IMR-90 (cell line): Measurements from ENCODE around the gene RNF217. TPM values are rescaled to one million over a fixed set of nuclear protein-coding genes. Genes with fewer than 3 reads are reported as not detected.

ENCODE experiments used
- ATAC-seq: fragments of 200-7000 bp; cut with Tn5 transposase; 2 replicates; pipeline ENCODE4 v1.9.1; 2020; ENCODE audit warnings: low read depth, mild to moderate bottlenecking, moderate library complexity
- BruUV-seq: library from RNA; stranded (reverse); fragments of 400-500 nt; replicated peaks from 2 replicates; lab custom pipeline; 2021; lab: Mats Ljungman, UMichigan
- CTCF ChIA-PET: fragments of 300-600 bp; formaldehyde crosslinking; extraction: SDS; loops from one replicate; lab custom pipeline; 2021; ENCODE audit warnings: antibody characterized with exemption; lab: Yijun Ruan, JAX
- POLR2A ChIA-PET: fragments of 300-600 bp; sonication (Branson Sonifier 250); formaldehyde crosslinking; loops from one replicate; lab custom pipeline; 2022; ENCODE audit warnings: antibody characterized with exemption; ENCODE audit not compliant: unreplicated experiment; lab: Charles Lee
- DNase-seq: peaks from one replicate; pipeline ENCODE4 v3.0.0; 2013
- H2AFZ ChIP-seq: replicated peaks from 2 replicates; pipeline ENCODE3; 2013; ENCODE audit warnings: low read length, mild to moderate bottlenecking; ENCODE audit not compliant: poor library complexity
- H2AK5ac ChIP-seq: 2 replicates; pipeline ENCODE4 v1.6.1; 2013; ENCODE audit warnings: low read depth, low read length, inconsistent platforms
- H2AK9ac ChIP-seq: replicated peaks from 2 replicates; pipeline ENCODE3; 2013; ENCODE audit warnings: mild to moderate bottlenecking, low read depth, low read length, moderate library complexity; ENCODE audit not compliant: poor library complexity
- H2BK120ac ChIP-seq: 2 replicates; pipeline ENCODE4 v1.6.1; 2013; ENCODE audit warnings: low read depth, low read length, inconsistent platforms
- H2BK15ac ChIP-seq: 3 replicates; pipeline ENCODE4 v1.6.1; 2013; ENCODE audit warnings: low read depth, low read length, inconsistent platforms
- H2BK20ac ChIP-seq: 2 replicates; pipeline ENCODE4 v1.6.1; 2013; ENCODE audit warnings: low read depth, mild to moderate bottlenecking, inconsistent platforms, low read length, moderate library complexity
- H2BK5ac ChIP-seq: 2 replicates; pipeline ENCODE4 v1.6.1; 2013; ENCODE audit warnings: mild to moderate bottlenecking, low read depth, low read length, inconsistent platforms; ENCODE audit not compliant: poor library complexity, severe bottlenecking
- H3K14ac ChIP-seq: replicated peaks from 2 replicates; pipeline ENCODE4 v1.6.1; 2013; ENCODE audit warnings: low read depth, low read length, inconsistent platforms
- H3K18ac ChIP-seq: 2 replicates; pipeline ENCODE4 v1.6.1; 2013; ENCODE audit warnings: low read depth, low read length, control low read depth
- H3K23ac ChIP-seq: 2 replicates; pipeline ENCODE4 v1.6.1; 2013; ENCODE audit warnings: low read depth, low read length, inconsistent platforms
- H3K27ac ChIP-seq: 2 replicates; pipeline ENCODE4 v1.5.1; 2013; ENCODE audit warnings: mild to moderate bottlenecking, control low read depth, low read length; ENCODE audit not compliant: insufficient read depth
- H3K27me3 ChIP-seq: 2 replicates; pipeline ENCODE4 v1.6.1; 2013; ENCODE audit warnings: low read length; ENCODE audit not compliant: control insufficient read depth, insufficient read depth
- H3K36me3 ChIP-seq: 2 replicates; pipeline ENCODE4 v1.6.1; 2013; ENCODE audit warnings: low read length, mixed read lengths; ENCODE audit not compliant: control insufficient read depth, insufficient read depth
- H3K4ac ChIP-seq: 2 replicates; pipeline ENCODE4 v1.6.1; 2013; ENCODE audit warnings: low read depth, low read length, inconsistent platforms
- H3K4me1 ChIP-seq: 2 replicates; pipeline ENCODE4 v1.6.1; 2013; ENCODE audit warnings: low read length, mixed read lengths; ENCODE audit not compliant: control insufficient read depth, insufficient read depth
- H3K4me2 ChIP-seq: 2 replicates; pipeline ENCODE4 v1.6.1; 2013; ENCODE audit warnings: low read depth, mild to moderate bottlenecking, control low read depth, low read length, moderate library complexity
- H3K4me3 ChIP-seq: 2 replicates; pipeline ENCODE4 v1.5.1; 2013; ENCODE audit warnings: low read depth, mild to moderate bottlenecking, control low read depth, low read length, moderate library complexity; ENCODE audit not compliant: insufficient read depth
- H3K56ac ChIP-seq: 2 replicates; pipeline ENCODE4 v1.6.1; 2013; ENCODE audit warnings: low read length, inconsistent platforms; ENCODE audit not compliant: insufficient read depth; ENCODE audit errors: extremely low read depth
- H3K79me1 ChIP-seq, 2 experiments: 2 replicates each; pipeline ENCODE4 v1.6.1; 2013; ENCODE audit warnings: low read length in 2 of 2, inconsistent platforms in 1 of 2, low read depth in 1 of 2
- H3K9ac ChIP-seq: 2 replicates; pipeline ENCODE4 v1.6.1; 2013; ENCODE audit warnings: low read depth, low read length, control low read depth
- H3K9me1 ChIP-seq: 2 replicates; pipeline ENCODE4 v1.6.1; 2013; ENCODE audit warnings: low read length, inconsistent platforms; ENCODE audit not compliant: insufficient read depth
- H3K9me3 ChIP-seq: 2 replicates; pipeline ENCODE4 v1.6.1; 2013; ENCODE audit warnings: low read length; ENCODE audit not compliant: control insufficient read depth, insufficient read depth
- H4K20me1 ChIP-seq: 2 replicates; pipeline ENCODE4 v1.6.1; 2013; ENCODE audit warnings: low read length, inconsistent platforms; ENCODE audit not compliant: insufficient read depth
- H4K5ac ChIP-seq: 2 replicates; pipeline ENCODE4 v1.6.1; 2013; ENCODE audit warnings: mild to moderate bottlenecking, low read depth, low read length, control low read depth
- H4K8ac ChIP-seq, 2 experiments: 2 replicates each; pipeline ENCODE4 v1.6.1; 2013; ENCODE audit warnings: low read depth in 2 of 2, low read length in 2 of 2, control low read depth in 1 of 2, inconsistent platforms in 1 of 2
- H4K91ac ChIP-seq: 2 replicates; pipeline ENCODE4 v1.6.1; 2013; ENCODE audit warnings: low read depth, low read length, inconsistent platforms; ENCODE audit not compliant: insufficient read depth
- BHLHE40 ChIP-seq: fragments of 150-350 bp; IDR thresholded peaks from 2 replicates; pipeline ENCODE4 v1.6.1; 2016; ENCODE audit warnings: mild to moderate bottlenecking, low read depth, low read length
- CEBPB ChIP-seq: IDR thresholded peaks from 2 replicates; pipeline ENCODE4 v1.6.1; 2012; ENCODE audit warnings: low read depth, low read length, improper control_type of control experiment
- CHD1 ChIP-seq: IDR thresholded peaks from 2 replicates; pipeline ENCODE4 v1.6.1; 2012; ENCODE audit warnings: low read depth, low read length, improper control_type of control experiment
- FOS ChIP-seq: fragments of 150-350 bp; IDR thresholded peaks from 2 replicates; pipeline ENCODE4 v1.6.1; 2016; ENCODE audit warnings: low read depth, low read length
- MAFK ChIP-seq: IDR thresholded peaks from 2 replicates; pipeline ENCODE4 v1.6.1; 2012; ENCODE audit warnings: low read depth, low read length, improper control_type of control experiment
- MAZ ChIP-seq: IDR thresholded peaks from 2 replicates; pipeline ENCODE4 v1.6.1; 2012; ENCODE audit warnings: low read depth, mild to moderate bottlenecking, low read length, improper control_type of control experiment, moderate library complexity, borderline replicate concordance
- MXI1 ChIP-seq: IDR thresholded peaks from 2 replicates; pipeline ENCODE4 v1.6.1; 2012; ENCODE audit warnings: low read depth, mild to moderate bottlenecking, low read length, moderate library complexity, borderline replicate concordance
- NFE2L2 ChIP-seq: fragments of 150-350 bp; IDR thresholded peaks from 2 replicates; pipeline ENCODE4 v1.6.1; 2016; ENCODE audit warnings: low read depth, mild to moderate bottlenecking, low read length
- POLR2A ChIP-seq: IDR thresholded peaks from 2 replicates; pipeline ENCODE4 v1.6.1; 2012; ENCODE audit warnings: mild to moderate bottlenecking, low read depth, low read length
- RAD21 ChIP-seq: IDR thresholded peaks from 2 replicates; pipeline ENCODE4 v1.6.1; 2012; ENCODE audit warnings: low read length, improper control_type of control experiment
- RCOR1 ChIP-seq: IDR thresholded peaks from 2 replicates; pipeline ENCODE4 v1.6.1; 2012; ENCODE audit warnings: mild to moderate bottlenecking, low read length, improper control_type of control experiment; ENCODE audit not compliant: insufficient replicate concordance
- RFX5 ChIP-seq: IDR thresholded peaks from 2 replicates; pipeline ENCODE4 v1.8.0; 2012; ENCODE audit warnings: low read depth, mild to moderate bottlenecking, low read length, moderate library complexity
- SMC3 ChIP-seq: fragments of 150-350 bp; IDR thresholded peaks from 2 replicates; pipeline ENCODE4 v1.6.1; 2016; ENCODE audit warnings: low read depth, mild to moderate bottlenecking, antibody characterized with exemption, low read length, moderate library complexity
- WGBS, 2 experiments: methylation state at CpG; one replicate each; pipeline versions ENCODE4 v1.1.5 to v1.1.7; 2013; ENCODE audit warnings: missing lambda C conversion rate in 2 of 2; ENCODE audit not compliant: insufficient read length in 1 of 2; ENCODE audit errors: extremely low coverage in 2 of 2; 5-methylcytosine and 5-hydroxymethylcytosine counted together
- dilution Hi-C: fragments of 300-500 bp; cut with HindIII; formaldehyde crosslinking; loops from one replicate; pipeline ENCODE4 v1.14.3; 2018; ENCODE audit warnings: low sequenced_read_pairs; ENCODE audit not compliant: unreplicated experiment
- in situ Hi-C: fragments of 300-500 bp; cut with MboI; formaldehyde crosslinking; loops from 3 replicates; pipeline ENCODE4 v1.14.3; 2019; ENCODE audit warnings: low sequenced_read_pairs, inconsistent platforms, mixed read lengths
- intact Hi-C: fragments of 100-400 bp; cut with micrococcal nuclease; formaldehyde crosslinking; loops from 2 replicates; pipeline ENCODE4 v1.10.0; 2022
- polyA plus RNA-seq, 3 experiments: library from polyadenylated mRNA; depleted of rRNA; stranded (reverse); fragments of >200 nt; gene quantifications; 2 replicates each; pipeline ENCODE4 v1.2.3, GENCODE V29; 2012; ENCODE audit warnings: low replicate concordance in 1 of 3
- total RNA-seq: library from RNA; depleted of rRNA; stranded (reverse); fragments of >200 nt; gene quantifications from 2 replicates; pipeline ENCODE4 v1.2.3, GENCODE V29; 2012
- TF ChIP-seq, protein P1 (sequence below): fragments of 150-350 bp; IDR thresholded peaks from 2 replicates; pipeline ENCODE4 v1.6.1; 2017; ENCODE audit warnings: mild to moderate bottlenecking, antibody characterized with exemption, low read length, low read depth
- TF ChIP-seq, protein P2 (sequence below): fragments of 150-350 bp; IDR thresholded peaks from 2 replicates; pipeline ENCODE4 v1.6.1; 2016; ENCODE audit warnings: low read depth, mild to moderate bottlenecking, low read length, moderate library complexity, borderline replicate concordance
- TF ChIP-seq, protein P3 (sequence below): conservative IDR thresholded peaks from 2 replicates; pipeline ENCODE4 v1.5.1; 2012; ENCODE audit warnings: mild to moderate bottlenecking, low read depth, low read length, improper control_type of control experiment

The RNF217 gene
- total and polyA plus RNA-seq, 2 of the 4 experiments (the other 2 are of a cell fraction), result 11.7 to 20.4 TPM

DNA sequence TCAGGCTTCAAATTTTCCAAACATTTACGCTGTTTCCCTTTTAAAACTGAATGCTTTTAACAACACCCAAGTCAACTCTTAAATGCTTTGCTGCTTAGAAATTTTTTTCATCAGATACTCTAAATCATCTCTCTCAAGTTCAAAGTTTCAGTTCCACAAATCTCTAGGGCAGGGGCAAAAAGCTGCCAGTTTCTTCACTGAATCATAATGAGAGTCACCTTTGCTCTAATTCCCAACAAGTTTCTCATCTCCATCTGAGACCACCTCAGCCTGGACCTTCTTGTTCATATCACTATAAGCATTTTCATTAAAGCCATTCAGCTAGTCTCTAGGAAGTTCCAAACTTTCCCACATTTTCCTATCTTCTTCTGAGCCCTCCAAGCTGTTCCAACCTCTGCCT is 69.1 kb downstream of the RNF217 start:
- Histone ChIP-seq H3K9me1 (no peaks in the 10 kb centered on the region), H3K23ac (no peak overlapping the region), H2BK20ac (no peak overlapping the region), H3K79me1 (peaks cover 5 to 31% of the 10 kb centered on the region in 2 experiments), H4K8ac (no peak overlapping the region), H2BK15ac (no peak overlapping the region), H3K27me3 (no peaks in the 10 kb centered on the region), H3K14ac (no peak overlapping the region), H4K20me1 (peaks cover 7% of the 10 kb centered on the region; the same call in 1 of the 2 replicates), H3K4me2 (no peak overlapping the region), H2AK5ac (no peak overlapping the region), H2AFZ (no peak overlapping the region), H3K9ac (no peak overlapping the region), H3K36me3 (0 out of 2 replicates have a peak, but pooled peaks cover 1% of the 10 kb centered on the region), H3K18ac (no peak overlapping the region), H3K9me3 (no peaks in the 10 kb centered on the region), H3K56ac (no peak overlapping the region), H3K27ac (no peak overlapping the region), H3K4me1 (no peaks in the 10 kb centered on the region), H2BK120ac (no peak overlapping the region), H4K91ac (no peak overlapping the region), H4K5ac (no peak overlapping the region), H2BK5ac (no peak overlapping the region), H3K4me3 (no peak overlapping the region), H3K4ac (no peak overlapping the region), H2AK9ac (no peak overlapping the region)
- in situ Hi-C loops (no loop called here), intact Hi-C loops (no loop called here), dilution Hi-C loops (no loop called here)
- ChIA-PET CTCF (no interaction called here), POLR2A (no interaction called here)
- no CpG with 5 or more reads among the region's 1 CpG for WGBS, 2 experiments
- no peak for ATAC-seq
- no peak for TF ChIP-seq RAD21
- no peak for TF ChIP-seq SMC3
- no peak for TF ChIP-seq POLR2A
- no peak for TF ChIP-seq BHLHE40
- no peak for TF ChIP-seq MXI1
- TF ChIP-seq, protein P1, sequence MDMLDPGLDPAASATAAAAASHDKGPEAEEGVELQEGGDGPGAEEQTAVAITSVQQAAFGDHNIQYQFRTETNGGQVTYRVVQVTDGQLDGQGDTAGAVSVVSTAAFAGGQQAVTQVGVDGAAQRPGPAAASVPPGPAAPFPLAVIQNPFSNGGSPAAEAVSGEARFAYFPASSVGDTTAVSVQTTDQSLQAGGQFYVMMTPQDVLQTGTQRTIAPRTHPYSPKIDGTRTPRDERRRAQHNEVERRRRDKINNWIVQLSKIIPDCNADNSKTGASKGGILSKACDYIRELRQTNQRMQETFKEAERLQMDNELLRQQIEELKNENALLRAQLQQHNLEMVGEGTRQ, result no peak
- TF ChIP-seq RCOR1, result no peak
- no peak for TF ChIP-seq RFX5
- TF ChIP-seq CHD1, result no peak
- TF ChIP-seq CEBPB, result no peak
- TF ChIP-seq, protein P2, sequence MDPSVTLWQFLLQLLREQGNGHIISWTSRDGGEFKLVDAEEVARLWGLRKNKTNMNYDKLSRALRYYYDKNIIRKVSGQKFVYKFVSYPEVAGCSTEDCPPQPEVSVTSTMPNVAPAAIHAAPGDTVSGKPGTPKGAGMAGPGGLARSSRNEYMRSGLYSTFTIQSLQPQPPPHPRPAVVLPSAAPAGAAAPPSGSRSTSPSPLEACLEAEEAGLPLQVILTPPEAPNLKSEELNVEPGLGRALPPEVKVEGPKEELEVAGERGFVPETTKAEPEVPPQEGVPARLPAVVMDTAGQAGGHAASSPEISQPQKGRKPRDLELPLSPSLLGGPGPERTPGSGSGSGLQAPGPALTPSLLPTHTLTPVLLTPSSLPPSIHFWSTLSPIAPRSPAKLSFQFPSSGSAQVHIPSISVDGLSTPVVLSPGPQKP, result no peak
- TF ChIP-seq MAFK, result no peak
- TF ChIP-seq MAZ, result no peak
- TF ChIP-seq, protein P3, sequence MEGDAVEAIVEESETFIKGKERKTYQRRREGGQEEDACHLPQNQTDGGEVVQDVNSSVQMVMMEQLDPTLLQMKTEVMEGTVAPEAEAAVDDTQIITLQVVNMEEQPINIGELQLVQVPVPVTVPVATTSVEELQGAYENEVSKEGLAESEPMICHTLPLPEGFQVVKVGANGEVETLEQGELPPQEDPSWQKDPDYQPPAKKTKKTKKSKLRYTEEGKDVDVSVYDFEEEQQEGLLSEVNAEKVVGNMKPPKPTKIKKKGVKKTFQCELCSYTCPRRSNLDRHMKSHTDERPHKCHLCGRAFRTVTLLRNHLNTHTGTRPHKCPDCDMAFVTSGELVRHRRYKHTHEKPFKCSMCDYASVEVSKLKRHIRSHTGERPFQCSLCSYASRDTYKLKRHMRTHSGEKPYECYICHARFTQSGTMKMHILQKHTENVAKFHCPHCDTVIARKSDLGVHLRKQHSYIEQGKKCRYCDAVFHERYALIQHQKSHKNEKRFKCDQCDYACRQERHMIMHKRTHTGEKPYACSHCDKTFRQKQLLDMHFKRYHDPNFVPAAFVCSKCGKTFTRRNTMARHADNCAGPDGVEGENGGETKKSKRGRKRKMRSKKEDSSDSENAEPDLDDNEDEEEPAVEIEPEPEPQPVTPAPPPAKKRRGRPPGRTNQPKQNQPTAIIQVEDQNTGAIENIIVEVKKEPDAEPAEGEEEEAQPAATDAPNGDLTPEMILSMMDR, result no peak
- no peak for TF ChIP-seq FOS
- TF ChIP-seq NFE2L2, result no peak
- no TSS peak for BruUV-seq
- DNase-seq, result no peak
